ENCODE data around the gene CIC. TPM values are rescaled to one million over a fixed set of nuclear protein-coding genes. Genes with fewer than 3 reads are reported as not detected.

Gene CIC
- total and polyA plus RNA-seq, 10 of the 15 experiments (the other 5 are each of a cell fraction or from before 2014, with no cell fraction given), result 0.18 to 50.6 (median 7.1) TPM

- TF ChIP-seq MEF2B (IDR thresholded peaks at IDR 0.05; ENCODE audit: partially characterized antibody, poor library complexity, severe bottlenecking), result peak; percentile 56
- TF ChIP-seq PAX8 (IDR thresholded peaks at IDR 0.05), result no peak
- no peak for TF ChIP-seq JUND (IDR thresholded peaks at IDR 0.05; ENCODE audit: low read depth, low read length)
- TF ChIP-seq IKZF1 (conservative IDR thresholded peaks at IDR 0.05), result peak; percentile 49; the same call in 1 of the 2 replicates
- peak in 1 of 2 experiments; percentile 12; a peak in 2 of 4 replicates for TF ChIP-seq IKZF2 (IDR thresholded peaks at IDR 0.05)
Measured at GRCh38 chr19:42285541-42285941, 16.5 kb downstream of the CIC start (continued).

GRCh38 chr19:42285988-42286348 is 16.9 kb downstream of the CIC start:
- Histone ChIP-seq H3K4me3 (peak overlapping the region; percentile 96), H2AFZ (ENCODE audit: control insufficient read depth, low read depth, low read length) (no peak overlapping the region), H3K9me3 (replicated peaks; ENCODE audit: control insufficient read depth, insufficient read depth, low read length) (no peaks in the 10 kb centered on the region), H3K4me2 (ENCODE audit: control insufficient read depth, insufficient read depth) (peak overlapping the region; percentile 96), H3K79me2 (ENCODE audit: control insufficient read depth, insufficient read depth, low read length) (peaks cover 26% of the 10 kb centered on the region), H3K27me3 (replicated peaks in 1 of 2; ENCODE audit: control insufficient read depth in 2 of 2, insufficient read depth in 2 of 2, low read length in 1 of 2) (no peaks in the 10 kb centered on the region), H3K4me1 (ENCODE audit: control insufficient read depth, insufficient read depth, low read length) (peaks cover 38% of the 10 kb centered on the region), H3K9ac (ENCODE audit: control insufficient read depth, insufficient read depth, low read length) (peak overlapping the region; percentile 57), H4K20me1 (ENCODE audit: control insufficient read depth, insufficient read depth) (no peaks in the 10 kb centered on the region; the same call in 1 of the 2 replicates), H3K27ac (ENCODE audit: control insufficient read depth, insufficient read depth) (peak overlapping the region; percentile 71), H3K36me3 (ENCODE audit: control insufficient read depth in 2 of 2, insufficient read depth in 2 of 2, low read length in 1 of 2) (peaks cover 16 to 23% of the 10 kb centered on the region in 2 experiments)
- WGBS (ENCODE audit: insufficient coverage, insufficient replicate concordance, low lambda C conversion rate, missing lambda C conversion rate), result 19% methylated on average over 6 of the region's 6 CpGs
- ChIA-PET RAD21 (ENCODE audit: unreplicated experiment) (no interaction called here), CTCF (interaction anchor here (1.2 to 1.6 kb wide), 3 partner anchors 10 to 153 kb away, joined by 4 to 7 read pairs (median 4); partner anchors contain the start of gene POU2F2), SMC1A (ENCODE audit: uncharacterized antibody, unreplicated experiment) (interaction anchor here (0.7 to 1.4 kb wide), 3 partner anchors 12 to 172 kb away, joined by 3 to 4 read pairs (median 3); partner anchors contain the start of gene POU2F2), POLR2A (interaction anchor here (0.5 kb wide), 1 partner anchor 314 kb away, joined by 4 read pairs; no protein-coding TSS in a partner anchor)
- BruUV-seq (replicated peaks), result no TSS peak
- no peak for TF ChIP-seq NBN (IDR thresholded peaks at IDR 0.05)
- TF ChIP-seq HDGF (IDR thresholded peaks at IDR 0.05), result peak; percentile 79
- FAIRE-seq (no peak), ATAC-seq (no peak), DNase-seq (ENCODE audit: low read depth, low spot score) (no peak)
- intact Hi-C loops (cut with micrococcal nuclease; ENCODE audit: unreplicated experiment), result no loop called here
- in situ Hi-C loops (cut with MboI), result no loop called here

Data from GM12878 (cell line).